Measurements from ENCODE around the gene QSOX1. TPM values are rescaled to one million over a fixed set of nuclear protein-coding genes. Genes with fewer than 3 reads are reported as not detected.

QSOX1 gene
- total and polyA plus RNA-seq, 9 of the 15 experiments (the other 6 are each of a cell fraction or from before 2014, with no cell fraction given): 4.0 to 53.1 (median 15.0) TPM

DNA sequence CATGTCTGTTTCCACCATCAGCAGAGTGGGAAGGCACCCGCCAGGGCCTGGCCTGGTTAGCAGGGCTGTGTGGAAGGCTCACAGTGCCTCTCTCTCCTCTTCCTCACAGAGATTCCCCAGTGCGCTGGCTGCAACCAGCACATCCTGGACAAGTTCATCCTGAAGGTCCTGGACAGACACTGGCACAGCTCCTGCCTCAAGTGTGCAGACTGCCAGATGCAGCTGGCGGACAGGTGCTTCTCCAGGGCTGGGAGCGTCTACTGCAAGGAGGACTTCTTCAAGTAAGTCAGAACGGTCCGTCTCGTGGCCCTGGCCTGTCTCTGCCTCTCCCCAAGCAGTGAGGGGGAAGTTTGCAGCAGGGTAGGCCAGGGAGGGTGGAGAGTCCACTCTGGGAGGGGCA, 93.5 kb downstream of the QSOX1 start:
- no peak for FAIRE-seq
- peaks cover 0 to 7% of the 10 kb centered on the region in 2 experiments; a peak in 2 of 5 replicates for H3K4me1 ChIP-seq (replicated peaks in 1 of 2; ENCODE audit: control insufficient read depth in 2 of 2, insufficient read depth in 2 of 2, low read length in 2 of 2)
- DNase-seq (ENCODE audit: extremely low read depth in 1 of 4, low spot score in 3 of 4): no peak
- no peak overlapping the region for H3K27ac ChIP-seq (ENCODE audit: extremely low read depth, low read depth, low read length)
- peaks cover 3 to 26% of the 10 kb centered on the region in 2 experiments; a peak in 2 of 5 replicates for H3K27me3 ChIP-seq (ENCODE audit: control insufficient read depth in 2 of 2, insufficient read depth in 2 of 2, low read length in 2 of 2)
- WGBS (ENCODE audit: insufficient coverage, low coverage, missing lambda C conversion rate): 27% methylated on average over 7 of the region's 7 CpGs
- ATAC-seq: no peak
- no peaks in the 10 kb centered on the region for H3K36me3 ChIP-seq (ENCODE audit: control insufficient read depth, insufficient read depth, low read length)
- intact Hi-C loops (cut with micrococcal nuclease): no loop called here
- no peak overlapping the region for H3K4me3 ChIP-seq
- peaks cover 4% of the 10 kb centered on the region; the same call in 1 of the 2 replicates for H4K20me1 ChIP-seq (replicated peaks; ENCODE audit: control insufficient read depth, insufficient read depth, low read length)
- POLR2A ChIA-PET: interaction anchor here (1.4 kb wide), 1 partner anchor 11 kb away, joined by 3 read pairs; no protein-coding TSS in a partner anchor
- H3K9me1 ChIP-seq (ENCODE audit: control insufficient read depth, insufficient read depth, low read length): no peaks in the 10 kb centered on the region
- no peaks in the 10 kb centered on the region for H3K79me2 ChIP-seq (ENCODE audit: control insufficient read depth, insufficient read depth, low read length)
- H3K4me2 ChIP-seq (ENCODE audit: insufficient read depth, low read length): no peak overlapping the region
- no peak overlapping the region for H2AFZ ChIP-seq (ENCODE audit: low read depth, low read length)
- H3K9ac ChIP-seq (ENCODE audit: insufficient read depth in 1 of 2, low read depth in 2 of 2, low read length in 2 of 2): peak overlapping the region in 1 of 2 experiments; percentile 22; a peak in 1 of 4 replicates
- no peaks in the 10 kb centered on the region for H3K9me3 ChIP-seq (replicated peaks; ENCODE audit: control insufficient read depth, insufficient read depth, low read depth, low read length)
- TF ChIP-seq, protein P1, sequence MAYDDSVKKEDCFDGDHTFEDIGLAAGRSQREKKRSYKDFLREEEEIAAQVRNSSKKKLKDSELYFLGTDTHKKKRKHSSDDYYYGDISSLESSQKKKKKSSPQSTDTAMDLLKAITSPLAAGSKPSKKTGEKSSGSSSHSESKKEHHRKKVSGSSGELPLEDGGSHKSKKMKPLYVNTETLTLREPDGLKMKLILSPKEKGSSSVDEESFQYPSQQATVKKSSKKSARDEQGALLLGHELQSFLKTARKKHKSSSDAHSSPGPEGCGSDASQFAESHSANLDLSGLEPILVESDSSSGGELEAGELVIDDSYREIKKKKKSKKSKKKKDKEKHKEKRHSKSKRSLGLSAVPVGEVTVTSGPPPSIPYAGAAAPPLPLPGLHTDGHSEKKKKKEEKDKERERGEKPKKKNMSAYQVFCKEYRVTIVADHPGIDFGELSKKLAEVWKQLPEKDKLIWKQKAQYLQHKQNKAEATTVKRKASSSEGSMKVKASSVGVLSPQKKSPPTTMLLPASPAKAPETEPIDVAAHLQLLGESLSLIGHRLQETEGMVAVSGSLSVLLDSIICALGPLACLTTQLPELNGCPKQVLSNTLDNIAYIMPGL (CRISPR knock-in tag; IDR thresholded peaks at IDR 0.05): no peak
- TF ChIP-seq ZNF717 (CRISPR knock-in tag; IDR thresholded peaks at IDR 0.05) (no peak), FOXA1 (IDR thresholded peaks at IDR 0.05; ENCODE audit: borderline replicate concordance) (no peak), COPS2 (conservative IDR thresholded peaks at IDR 0.05) (no peak), PRMT5 (CRISPR knock-in tag; IDR thresholded peaks at IDR 0.05) (no peak), GATAD2A (IDR thresholded peaks at IDR 0.05) (no peak)
- TF ChIP-seq, protein P2, sequence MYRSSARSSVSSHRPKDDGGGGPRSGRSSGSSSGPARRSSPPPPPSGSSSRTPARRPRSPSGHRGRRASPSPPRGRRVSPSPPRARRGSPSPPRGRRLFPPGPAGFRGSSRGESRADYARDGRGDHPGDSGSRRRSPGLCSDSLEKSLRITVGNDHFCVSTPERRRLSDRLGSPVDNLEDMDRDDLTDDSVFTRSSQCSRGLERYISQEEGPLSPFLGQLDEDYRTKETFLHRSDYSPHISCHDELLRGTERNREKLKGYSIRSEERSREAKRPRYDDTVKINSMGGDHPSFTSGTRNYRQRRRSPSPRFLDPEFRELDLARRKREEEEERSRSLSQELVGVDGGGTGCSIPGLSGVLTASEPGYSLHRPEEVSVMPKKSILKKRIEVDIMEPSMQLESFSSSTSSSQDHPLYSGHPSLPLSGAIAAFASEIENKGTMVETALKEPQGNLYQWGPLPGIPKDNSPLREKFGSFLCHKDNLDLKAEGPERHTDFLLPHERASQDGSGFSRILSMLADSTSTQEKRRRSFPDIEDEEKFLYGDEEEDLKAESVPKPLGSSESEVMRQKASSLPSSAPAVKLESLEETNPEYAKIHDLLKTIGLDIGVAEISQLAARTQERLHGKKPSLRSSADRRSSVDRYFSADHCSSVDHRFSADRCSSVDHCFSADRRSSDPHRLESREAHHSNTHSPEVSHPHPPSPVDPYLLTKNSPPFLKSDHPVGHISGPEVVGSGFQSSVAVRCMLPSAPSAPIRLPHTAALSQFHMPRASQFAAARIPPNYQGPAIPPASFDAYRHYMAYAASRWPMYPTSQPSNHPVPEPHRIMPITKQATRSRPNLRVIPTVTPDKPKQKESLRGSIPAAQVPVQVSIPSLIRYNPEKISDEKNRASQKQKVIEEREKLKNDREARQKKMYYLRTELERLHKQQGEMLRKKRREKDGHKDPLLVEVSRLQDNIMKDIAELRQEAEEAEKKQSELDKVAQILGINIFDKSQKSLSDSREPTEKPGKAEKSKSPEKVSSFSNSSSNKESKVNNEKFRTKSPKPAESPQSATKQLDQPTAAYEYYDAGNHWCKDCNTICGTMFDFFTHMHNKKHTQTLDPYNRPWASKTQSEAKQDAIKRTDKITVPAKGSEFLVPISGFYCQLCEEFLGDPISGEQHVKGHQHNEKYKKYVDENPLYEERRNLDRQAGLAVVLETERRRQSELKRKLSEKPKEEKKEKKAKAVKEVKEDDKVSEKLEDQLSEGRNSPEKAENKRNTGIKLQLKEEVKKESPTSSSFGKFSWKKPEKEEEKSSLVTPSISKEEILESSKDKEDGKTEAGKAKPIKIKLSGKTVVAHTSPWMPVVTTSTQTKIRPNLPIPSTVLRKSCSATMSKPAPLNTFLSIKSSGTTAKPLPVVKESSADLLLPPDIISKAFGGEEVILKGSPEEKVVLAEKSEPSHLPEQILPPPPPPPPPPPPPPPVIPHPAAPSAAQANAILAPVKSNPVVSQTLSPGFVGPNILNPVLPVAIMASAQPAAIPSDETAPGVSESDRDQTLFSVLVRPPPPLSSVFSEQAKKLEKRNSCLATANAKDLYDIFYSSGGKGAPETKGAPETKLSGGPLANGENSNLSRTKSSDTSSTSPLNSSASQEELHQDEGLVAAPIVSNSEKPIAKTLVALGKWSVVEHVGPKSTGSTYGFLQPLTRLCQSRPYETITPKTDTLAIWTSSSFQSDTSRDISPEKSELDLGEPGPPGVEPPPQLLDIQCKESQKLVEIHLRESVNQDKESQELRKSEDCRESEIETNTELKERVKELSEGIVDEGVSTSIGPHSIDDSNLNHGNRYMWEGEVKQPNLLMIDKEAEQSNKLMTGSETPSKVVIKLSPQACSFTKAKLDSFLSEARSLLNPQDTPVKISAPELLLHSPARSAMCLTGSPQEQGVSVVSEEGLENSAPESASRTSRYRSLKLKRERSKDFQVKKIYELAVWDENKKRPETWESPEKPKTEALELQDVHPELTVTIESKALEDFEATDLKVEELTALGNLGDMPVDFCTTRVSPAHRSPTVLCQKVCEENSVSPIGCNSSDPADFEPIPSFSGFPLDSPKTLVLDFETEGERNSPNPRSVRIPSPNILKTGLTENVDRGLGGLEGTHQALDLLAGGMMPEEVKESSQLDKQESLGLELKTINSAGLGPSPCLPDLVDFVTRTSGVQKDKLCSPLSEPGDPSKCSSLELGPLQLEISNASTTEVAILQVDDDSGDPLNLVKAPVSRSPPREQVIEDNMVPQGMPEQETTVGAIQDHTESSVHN (IDR thresholded peaks at IDR 0.05; ENCODE audit: borderline replicate concordance in 1 of 2, low read depth in 1 of 2): no peak
- TF ChIP-seq, protein P3, sequence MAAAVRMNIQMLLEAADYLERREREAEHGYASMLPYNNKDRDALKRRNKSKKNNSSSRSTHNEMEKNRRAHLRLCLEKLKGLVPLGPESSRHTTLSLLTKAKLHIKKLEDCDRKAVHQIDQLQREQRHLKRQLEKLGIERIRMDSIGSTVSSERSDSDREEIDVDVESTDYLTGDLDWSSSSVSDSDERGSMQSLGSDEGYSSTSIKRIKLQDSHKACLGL (CRISPR knock-in tag; IDR thresholded peaks at IDR 0.05; ENCODE audit: borderline replicate concordance, poor library complexity, severe bottlenecking): no peak
- in situ Hi-C loops (cut with MboI): loop anchor here (5.0 kb wide), 1 partner anchor 61 kb away; no protein-coding TSS in a partner anchor
- no TSS peak for BruUV-seq (replicated peaks)
- CTCF ChIA-PET (ENCODE audit: low intra/inter-chr PET ratio): no interaction called here

Measured in K562 (cell line).